SH-SY5Y (cell line): ENCODE results near the gene ZNF664.

Experiments
- GATA2 ChIP-seq: IDR thresholded peaks from 2 replicates; pipeline ENCODE4 v1.6.1; 2011; ENCODE audit warnings: mild to moderate bottlenecking, low read depth, low read length
- GATA3 ChIP-seq: IDR thresholded peaks from 2 replicates; pipeline ENCODE4 v1.6.1; 2011; ENCODE audit warnings: low read depth, mild to moderate bottlenecking, low read length, moderate library complexity

DNA sequence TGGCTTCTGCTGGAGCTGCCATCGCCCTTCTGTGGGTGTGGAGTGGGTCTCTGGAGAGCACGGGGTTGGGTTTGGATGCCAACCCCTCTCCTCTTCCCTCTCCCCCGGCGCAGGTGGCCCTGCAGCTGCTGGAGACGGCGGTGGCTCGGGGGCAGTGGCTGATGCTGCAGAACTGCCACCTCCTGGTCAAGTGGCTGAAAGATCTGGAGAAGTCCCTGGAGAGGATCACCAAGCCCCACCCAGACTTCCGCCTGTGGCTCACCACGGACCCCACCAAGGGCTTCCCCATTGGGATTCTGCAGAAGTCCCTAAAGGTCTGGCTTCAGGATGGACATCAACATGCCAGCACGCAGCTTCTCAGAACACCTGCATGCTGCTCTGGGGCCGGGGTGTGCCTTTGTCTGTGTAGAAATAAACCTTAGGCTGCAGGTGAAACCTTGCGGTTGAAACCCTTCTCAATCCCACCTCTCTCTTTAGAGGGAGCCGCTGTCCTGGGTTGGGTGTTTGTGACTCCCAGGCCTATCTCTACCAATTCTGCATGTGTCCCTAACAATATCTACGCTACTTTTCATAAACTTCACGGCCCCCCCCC lies 44.6 kb upstream of the ZNF664 start:
- TF ChIP-seq GATA2 (no peak), GATA3 (no peak)
